Measurements from ENCODE around the gene PIGU. TPM values are rescaled to one million over a fixed set of nuclear protein-coding genes. Genes with fewer than 3 reads are reported as not detected.
"Not testable (repeated sequence)": the region's sequence is repeated elsewhere in the genome, so short reads cannot be mapped to it uniquely, and the experiment has no call there.

PIGU gene
- total RNA-seq, 1 experiment from 2014 or later: 25.1 TPM

DNA sequence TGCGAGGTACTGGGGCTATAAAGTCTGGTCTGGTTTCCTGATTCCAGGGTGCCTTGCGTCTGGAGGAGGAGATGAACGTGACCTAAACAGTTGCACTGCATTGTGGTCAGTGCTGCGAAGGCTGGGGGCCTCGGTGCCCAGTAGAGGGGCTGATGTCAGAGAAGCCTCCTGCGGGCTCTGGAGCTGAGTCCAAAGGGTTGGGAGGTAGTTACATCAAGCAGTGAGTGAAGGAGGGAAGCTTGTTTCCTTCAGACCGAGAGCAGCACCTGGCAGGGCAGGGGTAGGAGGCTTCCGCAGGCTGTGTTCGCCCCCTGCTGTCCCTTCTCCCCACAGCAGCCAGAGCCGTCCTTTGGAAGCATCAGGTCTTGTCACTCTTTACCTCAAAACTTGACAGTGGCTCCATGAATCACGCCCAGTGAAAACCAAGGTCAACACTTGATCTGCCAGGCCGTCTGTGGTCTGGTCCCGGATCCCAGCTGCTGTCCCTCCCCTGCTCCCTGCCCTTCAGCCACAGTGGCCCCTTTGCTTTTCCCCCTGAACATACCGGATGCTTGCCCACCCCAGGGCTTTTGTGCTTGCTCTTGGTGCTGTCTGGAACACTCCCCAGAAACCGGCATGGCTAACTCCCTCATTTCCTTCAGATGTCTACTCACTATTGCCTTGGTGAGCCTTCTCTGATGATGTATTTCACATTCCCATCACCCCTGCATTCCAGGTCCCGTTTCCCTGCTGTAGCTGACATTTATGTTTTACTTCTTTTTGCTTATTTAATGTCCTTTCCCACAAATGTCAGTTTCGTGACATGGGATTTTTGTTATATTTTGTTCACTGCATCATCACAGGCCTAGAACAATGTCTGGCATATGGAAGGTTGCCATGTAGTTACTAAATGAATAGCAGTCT lies 153.7 kb downstream of the PIGU start:
- Histone ChIP-seq H3K79me2 (ENCODE audit: insufficient read depth, low read length) (peaks cover 81% of the 10 kb centered on the region), H3K36me3 (ENCODE audit: control insufficient read depth in 1 of 2, insufficient read depth in 2 of 2, low read length in 2 of 2) (peaks cover 9 to 11% of the 10 kb centered on the region in 2 experiments), H3K9me2 (ENCODE audit: insufficient read depth) (no peaks in the 10 kb centered on the region), H2AFZ (ENCODE audit: low read depth, low read length, poor library complexity, severe bottlenecking) (no peak overlapping the region), H3K27me3 (ENCODE audit: insufficient read depth, low read length) (no peaks in the 10 kb centered on the region), H3K9ac (ENCODE audit: low read length) (no peak overlapping the region), H3K9me3 (ENCODE audit: control insufficient read depth in 1 of 2, insufficient read depth in 1 of 2, low read depth in 1 of 2, low read length in 2 of 2) (no peaks in the 10 kb centered on the region), H3K27ac (ENCODE audit: low read depth, low read length) (no peak overlapping the region), H4K20me1 (ENCODE audit: insufficient read depth) (no peaks in the 10 kb centered on the region; the same call in 1 of the 2 replicates), H3K4me2 (ENCODE audit: low read length) (peak overlapping the region; percentile 5; the same call in 1 of the 2 replicates), H3K4me1 (ENCODE audit: control insufficient read depth in 1 of 2, insufficient read depth in 2 of 2, low read length in 2 of 2) (peaks cover 30 to 44% of the 10 kb centered on the region in 2 experiments), H3K4me3 (replicated peaks in 1 of 2; ENCODE audit: low read depth in 1 of 2, low read length in 2 of 2) (no peak overlapping the region)
- no peak for TF ChIP-seq ELF1 (IDR thresholded peaks at IDR 0.05; ENCODE audit: borderline replicate concordance, low read depth)
- no peak for TF ChIP-seq POLR2A (IDR thresholded peaks at IDR 0.05; ENCODE audit: borderline replicate concordance, extremely low read depth, insufficient read depth, insufficient read length)
- TF ChIP-seq EGR1 (IDR thresholded peaks at IDR 0.05; ENCODE audit: low read depth): no peak
- TF ChIP-seq YY1 (IDR thresholded peaks at IDR 0.05; ENCODE audit: extremely low read depth, insufficient replicate concordance, low read depth, low read length): no peak
- TF ChIP-seq, protein P1, sequence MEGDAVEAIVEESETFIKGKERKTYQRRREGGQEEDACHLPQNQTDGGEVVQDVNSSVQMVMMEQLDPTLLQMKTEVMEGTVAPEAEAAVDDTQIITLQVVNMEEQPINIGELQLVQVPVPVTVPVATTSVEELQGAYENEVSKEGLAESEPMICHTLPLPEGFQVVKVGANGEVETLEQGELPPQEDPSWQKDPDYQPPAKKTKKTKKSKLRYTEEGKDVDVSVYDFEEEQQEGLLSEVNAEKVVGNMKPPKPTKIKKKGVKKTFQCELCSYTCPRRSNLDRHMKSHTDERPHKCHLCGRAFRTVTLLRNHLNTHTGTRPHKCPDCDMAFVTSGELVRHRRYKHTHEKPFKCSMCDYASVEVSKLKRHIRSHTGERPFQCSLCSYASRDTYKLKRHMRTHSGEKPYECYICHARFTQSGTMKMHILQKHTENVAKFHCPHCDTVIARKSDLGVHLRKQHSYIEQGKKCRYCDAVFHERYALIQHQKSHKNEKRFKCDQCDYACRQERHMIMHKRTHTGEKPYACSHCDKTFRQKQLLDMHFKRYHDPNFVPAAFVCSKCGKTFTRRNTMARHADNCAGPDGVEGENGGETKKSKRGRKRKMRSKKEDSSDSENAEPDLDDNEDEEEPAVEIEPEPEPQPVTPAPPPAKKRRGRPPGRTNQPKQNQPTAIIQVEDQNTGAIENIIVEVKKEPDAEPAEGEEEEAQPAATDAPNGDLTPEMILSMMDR (IDR thresholded peaks at IDR 0.05 in 2 of 3, conservative IDR thresholded peaks at IDR 0.05 in 1 of 3; ENCODE audit: borderline replicate concordance in 1 of 3, insufficient read depth in 1 of 3, low read depth in 2 of 3, low read length in 2 of 3): peak; percentile 83 to 84 (median 84)
- TF ChIP-seq SRF (IDR thresholded peaks at IDR 0.05; ENCODE audit: low read depth): no peak
- no peak for TF ChIP-seq TCF7L2 (IDR thresholded peaks at IDR 0.05; ENCODE audit: borderline replicate concordance, extremely low read depth, insufficient read depth, insufficient read length)
- TF ChIP-seq RAD21 (IDR thresholded peaks at IDR 0.05; ENCODE audit: low read depth): peak; percentile 90
- no TSS peak for BruUV-seq (replicated peaks)
- DNase-seq (ENCODE audit: low read depth, low spot score) (peak; percentile 42), ATAC-seq (peak; percentile 64)
- ChIA-PET RAD21 (ENCODE audit: low non-redundant PET in 1 of 2, low total read pairs in 2 of 2, uncharacterized antibody in 2 of 2, unreplicated experiment in 2 of 2) (interaction anchor here (0.7 to 2.4 kb wide), 7 partner anchors 37 to 333 kb away, joined by 3 to 24 read pairs (median 6); no protein-coding TSS in a partner anchor), POLR2A (interaction anchor here (1.0 to 1.2 kb wide), 2 partner anchors 209 to 210 kb away, joined by 3 to 6 read pairs; no protein-coding TSS in a partner anchor), CTCF (interaction anchor here (0.6 to 6.0 kb wide), 12 partner anchors 15 to 332 kb away, joined by 3 to 127 read pairs (median 4); partner anchors contain the start of gene AHCY)
- intact Hi-C loops (cut with micrococcal nuclease): loop anchor here (1.0 to 2.0 kb wide), 2 partner anchors 211 to 332 kb away; no protein-coding TSS in a partner anchor

GRCh38 chr20:34519841-34520240 lies 157.1 kb downstream of the PIGU start:
- intact Hi-C loops (cut with micrococcal nuclease); H3K27me3 ChIP-seq (ENCODE audit: insufficient read depth, low read length): not testable (repeated sequence)

DNA sequence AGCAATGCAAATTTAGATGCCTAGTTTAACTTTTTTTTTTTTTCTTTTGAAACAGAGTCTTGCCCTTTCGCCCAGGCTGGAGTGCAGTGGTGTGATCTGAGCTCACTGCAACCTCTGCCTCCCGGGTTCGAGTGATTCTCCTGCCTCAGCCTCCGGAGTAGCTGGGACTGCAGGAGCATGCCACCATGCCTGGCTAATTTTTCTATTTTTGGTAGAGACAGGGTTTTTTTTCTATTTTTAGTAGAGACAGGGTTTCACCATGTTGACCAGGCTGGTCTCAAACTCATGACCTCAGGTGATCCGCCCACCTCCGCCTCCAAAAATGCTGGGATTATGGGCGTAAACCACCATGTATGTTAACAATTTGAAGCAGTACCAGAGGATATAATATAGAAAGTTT lies 158.0 kb downstream of the PIGU start:
- DNase-seq (ENCODE audit: low read depth, low spot score); H3K9ac ChIP-seq (ENCODE audit: low read length); intact Hi-C loops (cut with micrococcal nuclease); H4K20me1 ChIP-seq (ENCODE audit: insufficient read depth); POLR2A ChIA-PET; H3K27ac ChIP-seq (ENCODE audit: low read depth, low read length); H3K27me3 ChIP-seq (ENCODE audit: insufficient read depth, low read length); RAD21 ChIA-PET (ENCODE audit: low non-redundant PET in 1 of 2, low total read pairs in 2 of 2, uncharacterized antibody in 2 of 2, unreplicated experiment in 2 of 2); H3K4me2 ChIP-seq (ENCODE audit: low read length); H3K36me3 ChIP-seq (ENCODE audit: control insufficient read depth in 1 of 2, insufficient read depth in 2 of 2, low read length in 2 of 2); CTCF ChIA-PET; BruUV-seq (replicated peaks); H3K9me2 ChIP-seq (ENCODE audit: insufficient read depth); H3K4me3 ChIP-seq (replicated peaks in 1 of 2; ENCODE audit: low read depth in 1 of 2, low read length in 2 of 2); H3K9me3 ChIP-seq (ENCODE audit: control insufficient read depth in 1 of 2, insufficient read depth in 1 of 2, low read depth in 1 of 2, low read length in 2 of 2); H2AFZ ChIP-seq (ENCODE audit: low read depth, low read length, poor library complexity, severe bottlenecking); ATAC-seq: not testable (repeated sequence)
- peaks cover 73% of the 10 kb centered on the region for H3K79me2 ChIP-seq (ENCODE audit: insufficient read depth, low read length)
- H3K4me1 ChIP-seq (ENCODE audit: control insufficient read depth in 1 of 2, insufficient read depth in 2 of 2, low read length in 2 of 2): peaks cover 8 to 21% of the 10 kb centered on the region in 2 experiments; a peak in 3 of 4 replicates

More at GRCh38 chr20:34519841-34520240, 157.1 kb downstream of the PIGU start:
- RAD21 ChIA-PET (ENCODE audit: low non-redundant PET in 1 of 2, low total read pairs in 2 of 2, uncharacterized antibody in 2 of 2, unreplicated experiment in 2 of 2): interaction anchor here in 1 of 2 experiments (1.0 kb wide), 1 partner anchor 207 kb away, joined by 3 read pairs; no protein-coding TSS in a partner anchor
- H3K4me2 ChIP-seq (ENCODE audit: low read length); ATAC-seq; BruUV-seq (replicated peaks); H3K4me3 ChIP-seq (replicated peaks in 1 of 2; ENCODE audit: low read depth in 1 of 2, low read length in 2 of 2); H4K20me1 ChIP-seq (ENCODE audit: insufficient read depth); H3K9ac ChIP-seq (ENCODE audit: low read length); DNase-seq (ENCODE audit: low read depth, low spot score); H2AFZ ChIP-seq (ENCODE audit: low read depth, low read length, poor library complexity, severe bottlenecking); H3K36me3 ChIP-seq (ENCODE audit: control insufficient read depth in 1 of 2, insufficient read depth in 2 of 2, low read length in 2 of 2); H3K27ac ChIP-seq (ENCODE audit: low read depth, low read length); H3K9me3 ChIP-seq (ENCODE audit: control insufficient read depth in 1 of 2, insufficient read depth in 1 of 2, low read depth in 1 of 2, low read length in 2 of 2); H3K9me2 ChIP-seq (ENCODE audit: insufficient read depth); POLR2A ChIA-PET: not testable (repeated sequence)
- H3K79me2 ChIP-seq (ENCODE audit: insufficient read depth, low read length): peaks cover 82% of the 10 kb centered on the region
- peaks cover 11 to 29% of the 10 kb centered on the region in 2 experiments; a peak in 3 of 4 replicates for H3K4me1 ChIP-seq (ENCODE audit: control insufficient read depth in 1 of 2, insufficient read depth in 2 of 2, low read length in 2 of 2)
- CTCF ChIA-PET: interaction anchor here (1.6 kb wide), 1 partner anchor 207 kb away, joined by 7 read pairs; no protein-coding TSS in a partner anchor
